Body of pancreas (tissue), 4 donors: ENCODE results near the gene SRPK3. TPM values are rescaled to one million over a fixed set of nuclear protein-coding genes. Genes with fewer than 3 reads are reported as not detected.

Experiments used
- ATAC-seq: fragments of 150-250 bp; one replicate; pipeline ENCODE4 v1.9.1; 2016
- DNase-seq, 4 donors: peaks; one replicate each; pipeline ENCODE4 v3.0.0-alpha.2; 2019
- H3K27ac ChIP-seq, 4 donors: fragments of 200-600 bp; sonication (generic); 1 replicate in 3 of 4; 2 replicates in 1 of 4; pipeline versions ENCODE4 v1.5.1 to v1.6.1; 2016 to 2019; ENCODE audit warnings: mild to moderate bottlenecking in 1 of 4, mixed read lengths in 1 of 4, moderate library complexity in 1 of 4
- H3K27me3 ChIP-seq, 2 donors: fragments of 200-600 bp; sonication (generic); one replicate each; pipeline ENCODE4 v1.6.0; 2016; ENCODE audit warnings: mild to moderate bottlenecking in 1 of 2
- H3K36me3 ChIP-seq, 2 donors: fragments of 200-600 bp; sonication (generic); replicated peaks in 1 of 2; 2 replicates each; pipeline ENCODE4 v1.5.1; 2016; ENCODE audit warnings: low read depth in 2 of 2; ENCODE audit not compliant: insufficient read depth in 1 of 2
- H3K4me1 ChIP-seq: fragments of 200-600 bp; sonication (generic); one replicate; pipeline ENCODE4 v1.6.0; 2016
- H3K4me3 ChIP-seq, 2 donors: fragments of 200-600 bp; sonication (generic); 1 replicate in 1 of 2; 2 replicates in 1 of 2; pipeline ENCODE4 v1.5.1; 2016 to 2019
- H3K9me3 ChIP-seq, 3 donors: fragments of 200-600 bp; sonication (generic); 1 replicate in 2 of 3; 2 replicates in 1 of 3; pipeline ENCODE4 v1.5.1; 2016
- POLR2A ChIP-seq, 3 donors: fragments of 450-650 bp; IDR thresholded peaks; one replicate each; pipeline ENCODE4 v1.6.1; 2016; ENCODE audit warnings: antibody characterized with exemption in 3 of 3, mild to moderate bottlenecking in 2 of 3
- WGBS, 2 donors: methylation state at CpG; one replicate each; pipeline ENCODE4 v1.1.5; 2017; 5-methylcytosine and 5-hydroxymethylcytosine counted together
- intact Hi-C: fragments of 100-400 bp; cut with DNase I; formaldehyde crosslinking; loops from one replicate; pipeline ENCODE4 v1.15.1; 2023
- total RNA-seq, 2 donors: library from RNA; depleted of rRNA; stranded (reverse); fragments of >200 nt; gene quantifications; one replicate each; pipeline ENCODE4 v1.1.0, GENCODE V29; 2016
- TF ChIP-seq, protein P1 (sequence below), 7 experiments: fragments of 450-650 bp in 4 of 7; fragments of 200-600 bp in 3 of 7; sonication (generic) in 3 of 7; IDR thresholded peaks; one replicate each; pipeline ENCODE4 v1.5.1; 2016 to 2019; ENCODE audit warnings: antibody characterized with exemption in 7 of 7

The SRPK3 gene
- total RNA-seq, 2 donors from 2014 or later: not detected

DNA sequence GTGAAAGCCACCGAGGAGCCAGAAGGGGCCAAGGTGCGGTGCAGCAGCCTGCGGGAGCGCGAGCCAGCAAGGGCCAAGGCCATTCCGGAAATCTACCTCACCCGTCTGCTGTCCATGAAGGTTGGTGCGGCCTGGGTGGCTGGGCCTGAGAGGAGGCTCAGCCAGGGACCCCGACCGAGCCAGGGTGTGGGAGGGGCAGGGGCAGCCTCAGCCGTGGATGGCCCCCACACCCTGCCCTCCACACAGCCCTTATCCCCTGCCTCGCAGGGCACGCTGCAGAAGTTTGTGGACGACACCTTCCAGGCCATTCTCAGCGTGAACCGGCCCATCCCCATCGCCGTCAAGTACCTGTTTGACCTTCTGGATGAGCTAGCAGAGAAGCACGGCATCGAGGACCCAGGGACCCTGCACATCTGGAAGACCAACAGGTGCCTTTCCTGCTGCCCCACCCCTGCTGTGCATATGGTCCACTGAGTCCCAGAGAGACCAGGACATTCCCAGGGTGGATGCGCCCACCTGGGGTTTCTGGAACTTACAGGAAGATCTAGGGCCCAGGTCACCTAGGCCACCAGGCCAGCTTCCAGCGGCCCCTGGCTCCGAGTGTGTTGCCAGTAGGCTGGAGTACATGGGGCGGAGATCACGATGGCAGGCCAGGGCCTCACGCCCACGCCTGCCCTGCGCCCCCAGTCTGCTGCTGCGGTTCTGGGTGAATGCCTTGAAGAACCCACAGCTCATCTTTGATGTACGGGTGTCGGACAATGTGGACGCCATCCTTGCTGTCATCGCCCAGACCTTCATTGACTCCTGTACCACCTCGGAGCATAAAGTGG is 3.4 kb upstream of the SRPK3 start:
- Histone ChIP-seq H3K27ac (no peak overlapping the region), H3K9me3 (no peaks in the 10 kb centered on the region), H3K4me3 (no peak overlapping the region), H3K36me3 (no peaks in the 10 kb centered on the region), H3K27me3 (no peaks in the 10 kb centered on the region), H3K4me1 (peaks cover 8% of the 10 kb centered on the region)
- 78% methylated on average over 20 of the region's 34 CpGs; no CpG with 5 or more reads in 1 of the 2 donors for WGBS, 2 donors
- ATAC-seq (no peak), DNase-seq (peak in 1 of 4 donors; percentile 10)
- TF ChIP-seq POLR2A (IDR thresholded peaks at IDR 0.05): no peak
- TF ChIP-seq, protein P1, sequence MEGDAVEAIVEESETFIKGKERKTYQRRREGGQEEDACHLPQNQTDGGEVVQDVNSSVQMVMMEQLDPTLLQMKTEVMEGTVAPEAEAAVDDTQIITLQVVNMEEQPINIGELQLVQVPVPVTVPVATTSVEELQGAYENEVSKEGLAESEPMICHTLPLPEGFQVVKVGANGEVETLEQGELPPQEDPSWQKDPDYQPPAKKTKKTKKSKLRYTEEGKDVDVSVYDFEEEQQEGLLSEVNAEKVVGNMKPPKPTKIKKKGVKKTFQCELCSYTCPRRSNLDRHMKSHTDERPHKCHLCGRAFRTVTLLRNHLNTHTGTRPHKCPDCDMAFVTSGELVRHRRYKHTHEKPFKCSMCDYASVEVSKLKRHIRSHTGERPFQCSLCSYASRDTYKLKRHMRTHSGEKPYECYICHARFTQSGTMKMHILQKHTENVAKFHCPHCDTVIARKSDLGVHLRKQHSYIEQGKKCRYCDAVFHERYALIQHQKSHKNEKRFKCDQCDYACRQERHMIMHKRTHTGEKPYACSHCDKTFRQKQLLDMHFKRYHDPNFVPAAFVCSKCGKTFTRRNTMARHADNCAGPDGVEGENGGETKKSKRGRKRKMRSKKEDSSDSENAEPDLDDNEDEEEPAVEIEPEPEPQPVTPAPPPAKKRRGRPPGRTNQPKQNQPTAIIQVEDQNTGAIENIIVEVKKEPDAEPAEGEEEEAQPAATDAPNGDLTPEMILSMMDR (IDR thresholded peaks at IDR 0.05): no peak
- intact Hi-C loops: no loop called here

DNA sequence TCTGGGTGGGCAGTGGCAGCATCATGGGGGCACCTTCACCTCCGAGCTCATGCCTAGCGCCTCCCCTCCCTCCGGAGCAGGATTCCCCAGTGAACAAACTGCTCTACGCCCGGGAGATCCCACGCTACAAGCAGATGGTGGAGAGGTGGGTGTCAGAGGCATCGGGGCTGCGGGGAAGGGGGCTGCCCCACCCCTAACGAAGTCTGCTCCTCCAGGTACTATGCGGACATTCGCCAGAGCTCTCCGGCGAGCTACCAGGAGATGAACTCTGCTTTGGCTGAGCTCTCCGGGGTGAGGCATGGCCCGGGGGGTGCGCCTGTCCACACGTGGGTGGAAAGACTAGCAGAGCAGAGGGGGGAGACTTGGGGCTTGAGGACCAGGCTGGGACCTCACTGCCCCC is 2.7 kb upstream of the SRPK3 start:
- WGBS, 2 donors: 20 to 40% methylated on average over 2 to 4 of the region's 17 CpGs
- no peak overlapping the region for H3K27ac ChIP-seq
- peaks cover 8% of the 10 kb centered on the region for H3K4me1 ChIP-seq
- no peaks in the 10 kb centered on the region for H3K27me3 ChIP-seq
- H3K9me3 ChIP-seq: no peaks in the 10 kb centered on the region
- ATAC-seq (no peak), DNase-seq (no peak)
- TF ChIP-seq, protein P1 (IDR thresholded peaks at IDR 0.05): no peak
- no peak for TF ChIP-seq POLR2A (IDR thresholded peaks at IDR 0.05)
- intact Hi-C loops: no loop called here
- H3K4me3 ChIP-seq: no peak overlapping the region
- no peaks in the 10 kb centered on the region for H3K36me3 ChIP-seq

DNA sequence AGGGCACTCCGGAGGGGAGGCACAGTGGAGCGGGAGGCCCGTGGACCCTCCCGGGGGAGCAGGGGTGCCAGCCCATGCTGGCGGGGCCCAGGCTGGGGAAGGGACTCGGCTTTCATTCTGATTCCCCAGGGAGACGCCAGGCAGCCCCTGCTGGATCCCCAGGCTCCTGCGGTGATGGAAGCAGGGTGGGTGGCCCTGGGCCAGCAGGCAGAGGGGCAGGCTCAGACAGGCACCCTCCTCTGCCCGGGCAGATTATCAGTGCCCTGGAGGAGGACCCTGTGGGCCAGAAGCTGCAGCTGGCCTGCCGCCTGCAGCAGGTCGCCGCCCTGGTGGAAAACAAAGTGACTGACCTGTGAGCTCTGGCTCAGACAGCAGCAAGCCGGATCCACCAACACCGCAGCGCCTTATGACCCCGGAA is 2.1 kb upstream of the SRPK3 start:
- TF ChIP-seq, protein P1 (IDR thresholded peaks at IDR 0.05): no peak
- TF ChIP-seq POLR2A (IDR thresholded peaks at IDR 0.05): no peak
- H3K4me3 ChIP-seq: no peak overlapping the region
- DNase-seq (no peak), ATAC-seq (no peak)
- peaks cover 8% of the 10 kb centered on the region for H3K4me1 ChIP-seq
- intact Hi-C loops: no loop called here
- WGBS, 2 donors: 80 to 100% methylated on average over 1 of the region's 16 CpGs
- no peaks in the 10 kb centered on the region for H3K27me3 ChIP-seq
- no peak overlapping the region for H3K27ac ChIP-seq
- H3K36me3 ChIP-seq: no peaks in the 10 kb centered on the region
- no peaks in the 10 kb centered on the region for H3K9me3 ChIP-seq

DNA sequence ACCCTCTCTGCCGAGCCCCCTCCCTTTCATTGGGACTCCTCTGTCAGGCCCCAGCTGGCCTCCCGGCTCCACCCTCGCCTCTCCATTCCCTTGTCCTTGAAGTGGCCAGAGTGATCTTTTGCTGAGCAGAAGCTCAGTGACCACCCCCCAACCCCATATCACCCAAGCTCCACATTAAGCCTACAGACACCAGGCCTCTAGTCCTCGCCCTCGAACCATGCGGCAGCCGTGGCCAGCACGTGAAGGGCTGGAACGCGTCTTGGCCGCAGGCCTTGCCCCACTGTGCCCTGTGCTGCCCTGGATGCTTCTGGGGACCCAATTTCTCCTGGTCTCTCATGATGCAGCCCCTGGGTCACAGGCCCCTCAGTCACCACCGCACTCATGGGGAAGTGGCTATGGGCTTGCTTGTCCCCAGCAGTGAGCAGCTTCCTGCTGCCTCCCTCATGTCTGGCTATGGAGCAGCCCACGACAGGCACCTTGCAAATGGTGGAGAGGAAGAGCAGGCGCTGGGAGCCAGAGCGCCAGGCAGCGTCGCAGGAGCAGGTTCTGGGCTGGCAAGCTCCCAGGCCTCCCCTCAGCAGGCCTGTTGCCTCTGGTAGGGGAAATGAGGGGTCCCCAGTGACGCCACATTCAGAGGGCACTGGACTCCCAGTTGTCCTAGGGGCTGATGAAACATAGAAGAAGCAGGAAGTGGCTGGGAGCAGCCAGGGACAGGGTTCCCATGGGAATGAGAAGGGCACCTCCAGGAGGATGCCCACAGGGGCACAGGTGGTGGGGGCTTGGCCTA is 757 bp upstream of the SRPK3 start:
- 64 to 74% methylated on average over 7 to 16 of the region's 18 CpGs for WGBS, 2 donors
- intact Hi-C loops: no loop called here
- TF ChIP-seq, protein P1 (IDR thresholded peaks at IDR 0.05): no peak
- TF ChIP-seq POLR2A (IDR thresholded peaks at IDR 0.05): no peak
- DNase-seq (no peak), ATAC-seq (no peak)
- Histone ChIP-seq H3K4me3 (no peak overlapping the region), H3K27ac (no peak overlapping the region), H3K9me3 (no peaks in the 10 kb centered on the region), H3K27me3 (no peaks in the 10 kb centered on the region), H3K36me3 (no peaks in the 10 kb centered on the region), H3K4me1 (peaks cover 8% of the 10 kb centered on the region)
